ENCODE measurements around the gene MT1M. TPM values are rescaled to one million over a fixed set of nuclear protein-coding genes. Genes with fewer than 3 reads are reported as not detected.

The MT1M gene
- total and polyA plus RNA-seq, 2 donors from 2014 or later: 15.3 to 27.9 TPM

GRCh38 chr16:56679078-56679730, 46.7 kb downstream of the MT1M start:
- Histone ChIP-seq H3K27me3 (ENCODE audit: control insufficient read depth, insufficient read depth, low read length) (peaks cover 9% of the 10 kb centered on the region), H3K36me3 (ENCODE audit: control insufficient read depth in 2 of 3, insufficient read depth in 3 of 3, low read length in 3 of 3) (no peaks in the 10 kb centered on the region), H3K4me3 (ENCODE audit: low read length in 3 of 3) (no peak overlapping the region), H3K9me3 (ENCODE audit: control insufficient read depth in 2 of 3, insufficient read depth in 1 of 3, low read length in 3 of 3) (no peaks in the 10 kb centered on the region), H3K27ac (ENCODE audit: low read depth in 2 of 2, low read length in 2 of 2) (no peak overlapping the region), H3K4me1 (ENCODE audit: control insufficient read depth in 2 of 3, insufficient read depth in 2 of 3, low read depth in 1 of 3, low read length in 3 of 3) (peaks cover 0 to 9% (median 5%) of the 10 kb centered on the region in 3 donors), H3K9ac (ENCODE audit: low read length in 3 of 3) (no peak overlapping the region)
- no peak for DNase-seq
- TF ChIP-seq CTCF (IDR thresholded peaks at IDR 0.05; ENCODE audit: borderline replicate concordance, extremely low read depth, insufficient read depth): no peak
- no peak for FAIRE-seq
- intact Hi-C loops (cut with DNase I): no loop called here

- intact Hi-C loops (cut with DNase I): loop anchor here (10.0 kb wide), 1 partner anchor 75 kb away; the partner anchor contains the start of gene MT2A
- Histone ChIP-seq H3K9ac (ENCODE audit: low read length in 3 of 3) (no peak overlapping the region), H3K9me3 (ENCODE audit: control insufficient read depth in 2 of 3, insufficient read depth in 1 of 3, low read length in 3 of 3) (no peaks in the 10 kb centered on the region), H3K27ac (ENCODE audit: low read depth in 2 of 2, low read length in 2 of 2) (no peak overlapping the region), H3K4me3 (ENCODE audit: low read length in 3 of 3) (no peak overlapping the region), H3K36me3 (ENCODE audit: control insufficient read depth in 2 of 3, insufficient read depth in 3 of 3, low read length in 3 of 3) (no peaks in the 10 kb centered on the region), H3K4me1 (ENCODE audit: control insufficient read depth in 2 of 3, insufficient read depth in 2 of 3, low read depth in 1 of 3, low read length in 3 of 3) (peaks cover 0 to 9% (median 5%) of the 10 kb centered on the region in 3 donors), H3K27me3 (ENCODE audit: control insufficient read depth, insufficient read depth, low read length) (peaks cover 9% of the 10 kb centered on the region)
- no peak for TF ChIP-seq CTCF (IDR thresholded peaks at IDR 0.05; ENCODE audit: borderline replicate concordance, extremely low read depth, insufficient read depth)
- FAIRE-seq (no peak), DNase-seq (no peak)
These were observed 47.4 kb downstream of the MT1M start for GRCh38 chr16:56679818-56680217.

DNA sequence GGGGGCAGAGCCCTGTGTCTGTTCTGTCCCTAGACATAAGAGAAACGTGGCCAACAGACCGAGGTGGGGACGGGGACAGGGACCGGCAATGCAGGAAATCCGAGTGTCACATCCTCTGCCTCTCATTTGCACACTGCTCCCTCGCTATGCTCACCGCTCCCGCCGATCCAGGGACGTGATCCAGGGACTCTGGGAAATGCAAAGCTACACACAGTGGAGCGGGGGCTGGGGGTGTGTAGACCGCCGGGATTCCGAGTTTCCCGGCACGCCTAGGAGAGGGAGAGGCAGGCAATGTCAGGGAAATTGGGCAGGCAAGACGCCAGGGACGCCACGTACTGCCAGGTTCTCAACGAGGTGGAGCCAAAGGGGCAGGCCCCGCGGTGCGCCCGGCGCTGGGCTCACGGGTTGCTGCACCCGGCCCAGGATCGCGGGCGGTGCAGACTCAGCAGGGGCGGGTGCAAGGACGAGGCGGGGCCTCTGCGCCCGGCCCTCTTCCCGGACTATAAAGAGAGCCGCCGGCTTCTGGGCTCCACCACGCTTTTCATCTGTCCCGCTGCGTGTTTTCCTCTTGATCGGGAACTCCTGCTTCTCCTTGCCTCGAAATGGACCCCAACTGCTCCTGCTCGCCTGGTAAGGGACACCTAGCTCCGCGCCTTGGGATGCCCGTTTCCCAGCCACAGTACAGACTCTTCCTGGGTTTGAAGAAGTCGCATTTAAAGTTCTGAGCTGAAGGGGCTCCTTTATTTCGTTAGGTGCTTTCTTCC, 49.7 kb downstream of the MT1M start, which contains the start of gene MT1X:
TSS of gene MT1X (plus strand) at position 532 of the 764 bp plus-strand sequence. CDS start at position 603, 71 bp downstream.
- FAIRE-seq (no peak), DNase-seq (peak; percentile 87 to 98 (median 93))
- H3K9ac ChIP-seq (ENCODE audit: low read length in 3 of 3): peak within 1 kb of the TSS; percentile 50 to 94 (median 57)
- intact Hi-C loops (cut with DNase I): loop anchor here (10.0 kb wide), 1 partner anchor 77 kb away; the partner anchor contains the start of gene MT2A
- H3K4me1 ChIP-seq (ENCODE audit: control insufficient read depth in 2 of 3, insufficient read depth in 2 of 3, low read depth in 1 of 3, low read length in 3 of 3): peaks cover 0 to 9% (median 5%) of the 10 kb centered on the region in 3 donors
- TF ChIP-seq CTCF (IDR thresholded peaks at IDR 0.05; ENCODE audit: borderline replicate concordance, extremely low read depth, insufficient read depth): no peak
- no peaks in the 10 kb centered on the region for H3K36me3 ChIP-seq (ENCODE audit: control insufficient read depth in 2 of 3, insufficient read depth in 3 of 3, low read length in 3 of 3)
- H3K9me3 ChIP-seq (ENCODE audit: control insufficient read depth in 2 of 3, insufficient read depth in 1 of 3, low read length in 3 of 3): no peaks in the 10 kb centered on the region
- H3K27ac ChIP-seq (ENCODE audit: low read depth in 2 of 2, low read length in 2 of 2): peak within 1 kb of the TSS; percentile 39 to 71
- no peaks in the 10 kb centered on the region for H3K27me3 ChIP-seq (ENCODE audit: control insufficient read depth, insufficient read depth, low read length)
- peak within 1 kb of the TSS; percentile 71 to 94 (median 91) for H3K4me3 ChIP-seq (ENCODE audit: low read length in 3 of 3)

Measured in kidney (tissue), 14 donors.